ENCODE results near the gene TSPAN9.

DNA sequence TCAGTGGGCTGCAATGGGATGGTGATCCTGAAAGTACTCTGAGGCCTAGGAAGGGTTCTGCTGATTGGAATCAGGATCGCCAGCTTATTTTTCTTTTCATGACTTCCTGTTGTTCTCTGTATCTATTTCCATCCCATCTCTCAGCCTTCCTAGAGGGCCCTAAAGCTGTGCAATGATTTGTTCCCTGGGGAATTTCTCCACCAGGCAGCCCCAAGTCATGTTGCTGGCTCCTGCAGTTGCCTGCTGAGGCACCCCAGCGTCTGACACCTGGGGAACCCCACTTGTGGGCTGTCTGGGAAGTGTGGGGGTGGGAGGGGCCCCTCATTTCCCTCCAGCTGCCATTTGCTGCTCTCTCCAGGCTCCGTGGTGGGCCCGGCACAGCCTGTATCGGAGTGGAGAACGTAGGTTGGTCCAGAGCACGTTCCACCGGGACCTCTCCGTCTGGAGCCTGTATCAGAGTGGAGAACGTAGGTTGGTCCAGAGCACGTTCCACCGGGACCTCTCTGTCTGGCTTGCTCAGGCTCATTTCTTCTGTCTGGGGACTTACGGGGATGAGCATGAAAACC, 138.3 kb downstream of the TSPAN9 start:
- TF ChIP-seq, protein P1, sequence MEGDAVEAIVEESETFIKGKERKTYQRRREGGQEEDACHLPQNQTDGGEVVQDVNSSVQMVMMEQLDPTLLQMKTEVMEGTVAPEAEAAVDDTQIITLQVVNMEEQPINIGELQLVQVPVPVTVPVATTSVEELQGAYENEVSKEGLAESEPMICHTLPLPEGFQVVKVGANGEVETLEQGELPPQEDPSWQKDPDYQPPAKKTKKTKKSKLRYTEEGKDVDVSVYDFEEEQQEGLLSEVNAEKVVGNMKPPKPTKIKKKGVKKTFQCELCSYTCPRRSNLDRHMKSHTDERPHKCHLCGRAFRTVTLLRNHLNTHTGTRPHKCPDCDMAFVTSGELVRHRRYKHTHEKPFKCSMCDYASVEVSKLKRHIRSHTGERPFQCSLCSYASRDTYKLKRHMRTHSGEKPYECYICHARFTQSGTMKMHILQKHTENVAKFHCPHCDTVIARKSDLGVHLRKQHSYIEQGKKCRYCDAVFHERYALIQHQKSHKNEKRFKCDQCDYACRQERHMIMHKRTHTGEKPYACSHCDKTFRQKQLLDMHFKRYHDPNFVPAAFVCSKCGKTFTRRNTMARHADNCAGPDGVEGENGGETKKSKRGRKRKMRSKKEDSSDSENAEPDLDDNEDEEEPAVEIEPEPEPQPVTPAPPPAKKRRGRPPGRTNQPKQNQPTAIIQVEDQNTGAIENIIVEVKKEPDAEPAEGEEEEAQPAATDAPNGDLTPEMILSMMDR (conservative IDR thresholded peaks at IDR 0.05; ENCODE audit: low read depth in 2 of 2), result no peak
- TF ChIP-seq EZH2 (IDR thresholded peaks at IDR 0.05; ENCODE audit: low read depth, unreplicated experiment) (no peak), EZH2phosphoT487 (IDR thresholded peaks at IDR 0.05; ENCODE audit: unreplicated experiment) (no peak), CREB1 (CRISPR knock-in tag; IDR thresholded peaks at IDR 0.05; ENCODE audit: low read depth) (no peak), POLR2AphosphoS5 (IDR thresholded peaks at IDR 0.05; ENCODE audit: low read depth) (no peak)
- TF ChIP-seq, protein P2, sequence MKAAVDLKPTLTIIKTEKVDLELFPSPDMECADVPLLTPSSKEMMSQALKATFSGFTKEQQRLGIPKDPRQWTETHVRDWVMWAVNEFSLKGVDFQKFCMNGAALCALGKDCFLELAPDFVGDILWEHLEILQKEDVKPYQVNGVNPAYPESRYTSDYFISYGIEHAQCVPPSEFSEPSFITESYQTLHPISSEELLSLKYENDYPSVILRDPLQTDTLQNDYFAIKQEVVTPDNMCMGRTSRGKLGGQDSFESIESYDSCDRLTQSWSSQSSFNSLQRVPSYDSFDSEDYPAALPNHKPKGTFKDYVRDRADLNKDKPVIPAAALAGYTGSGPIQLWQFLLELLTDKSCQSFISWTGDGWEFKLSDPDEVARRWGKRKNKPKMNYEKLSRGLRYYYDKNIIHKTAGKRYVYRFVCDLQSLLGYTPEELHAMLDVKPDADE (IDR thresholded peaks at IDR 0.05), result no peak
